Sigmoid colon (tissue), 4 donors: ENCODE data around the gene KIF24.

ENCODE experiments used
- EP300 ChIP-seq, 4 donors: sonication (generic); formaldehyde crosslinking; IDR thresholded peaks; one replicate each; pipeline ENCODE4 v1.6.1; 2017; ENCODE audit warnings: antibody characterized with exemption in 4 of 4
- POLR2A ChIP-seq, 2 donors: fragments of 450-650 bp; IDR thresholded peaks; one replicate each; pipeline ENCODE4 v1.6.1; 2016; ENCODE audit warnings: antibody characterized with exemption in 2 of 2, mild to moderate bottlenecking in 2 of 2, moderate library complexity in 2 of 2
- POLR2AphosphoS5 ChIP-seq, 4 donors: sonication (generic); formaldehyde crosslinking; IDR thresholded peaks; one replicate each; pipeline ENCODE4 v1.6.1; 2017; ENCODE audit warnings: antibody characterized with exemption in 4 of 4
- TF ChIP-seq, protein P1 (sequence below), 4 experiments: fragments of 450-650 bp in 3 of 4; fragments of 200-600 bp in 1 of 4; IDR thresholded peaks; one replicate each; pipeline ENCODE4 v1.5.1; 2016 to 2019; ENCODE audit warnings: antibody characterized with exemption in 4 of 4, mild to moderate bottlenecking in 3 of 4, moderate library complexity in 2 of 4

DNA sequence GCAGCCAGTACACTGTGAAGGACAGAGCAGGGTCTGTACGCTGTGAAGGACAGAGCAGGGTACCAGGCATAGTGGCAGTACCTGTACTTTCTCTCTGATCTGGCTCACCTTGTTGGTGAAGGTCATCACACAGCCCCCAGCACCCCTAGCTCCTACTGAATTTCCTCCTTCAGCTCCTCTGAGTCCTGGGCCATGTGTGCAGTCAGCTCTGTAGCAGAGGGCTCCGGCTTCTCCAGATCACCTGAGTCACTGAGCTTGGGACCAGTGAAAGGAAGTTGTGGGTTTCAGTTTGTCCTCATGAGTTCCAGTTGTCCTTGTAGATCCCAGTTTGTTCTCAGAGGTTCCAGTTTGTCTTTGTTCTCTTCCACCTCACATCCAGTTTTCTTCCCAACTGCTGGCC is 5.8 kb upstream of the KIF24 start:
- TF ChIP-seq, protein P1, sequence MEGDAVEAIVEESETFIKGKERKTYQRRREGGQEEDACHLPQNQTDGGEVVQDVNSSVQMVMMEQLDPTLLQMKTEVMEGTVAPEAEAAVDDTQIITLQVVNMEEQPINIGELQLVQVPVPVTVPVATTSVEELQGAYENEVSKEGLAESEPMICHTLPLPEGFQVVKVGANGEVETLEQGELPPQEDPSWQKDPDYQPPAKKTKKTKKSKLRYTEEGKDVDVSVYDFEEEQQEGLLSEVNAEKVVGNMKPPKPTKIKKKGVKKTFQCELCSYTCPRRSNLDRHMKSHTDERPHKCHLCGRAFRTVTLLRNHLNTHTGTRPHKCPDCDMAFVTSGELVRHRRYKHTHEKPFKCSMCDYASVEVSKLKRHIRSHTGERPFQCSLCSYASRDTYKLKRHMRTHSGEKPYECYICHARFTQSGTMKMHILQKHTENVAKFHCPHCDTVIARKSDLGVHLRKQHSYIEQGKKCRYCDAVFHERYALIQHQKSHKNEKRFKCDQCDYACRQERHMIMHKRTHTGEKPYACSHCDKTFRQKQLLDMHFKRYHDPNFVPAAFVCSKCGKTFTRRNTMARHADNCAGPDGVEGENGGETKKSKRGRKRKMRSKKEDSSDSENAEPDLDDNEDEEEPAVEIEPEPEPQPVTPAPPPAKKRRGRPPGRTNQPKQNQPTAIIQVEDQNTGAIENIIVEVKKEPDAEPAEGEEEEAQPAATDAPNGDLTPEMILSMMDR (IDR thresholded peaks at IDR 0.05): no peak
- TF ChIP-seq POLR2A (IDR thresholded peaks at IDR 0.05) (no peak), EP300 (IDR thresholded peaks at IDR 0.05) (no peak), POLR2AphosphoS5 (IDR thresholded peaks at IDR 0.05) (no peak)
